ENCODE data around the gene LGI1. TPM values are rescaled to one million over a fixed set of nuclear protein-coding genes. Genes with fewer than 3 reads are reported as not detected.

Gene LGI1
- total RNA-seq, 1 donor from 2014 or later: 0.26 TPM

DNA sequence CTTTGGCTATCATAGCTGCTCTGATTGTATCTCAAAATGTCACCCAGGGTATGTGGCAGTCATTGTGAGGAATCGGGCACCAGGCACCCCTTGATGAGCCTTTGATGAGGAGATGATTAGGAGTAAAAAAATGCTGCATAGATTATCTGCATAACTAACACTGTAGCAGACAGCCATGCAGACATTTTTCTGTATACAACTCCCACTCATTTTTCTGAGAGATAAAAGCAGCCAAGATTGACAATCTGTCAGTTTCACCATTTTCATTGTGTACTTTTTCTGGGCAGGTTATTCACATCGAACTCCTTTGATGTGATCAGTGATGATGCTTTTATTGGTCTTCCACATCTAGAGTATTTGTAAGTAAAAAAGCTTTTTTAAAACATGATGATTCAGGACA is 19.4 kb downstream of the LGI1 start:
- no peak overlapping the region for H3K27ac Mint-ChIP-seq (ENCODE audit: unreplicated experiment)
- H3K4me3 Mint-ChIP-seq (ENCODE audit: unreplicated experiment): no peak overlapping the region
- H3K27me3 Mint-ChIP-seq (ENCODE audit: unreplicated experiment): no peaks in the 10 kb centered on the region
- H3K4me1 Mint-ChIP-seq (ENCODE audit: unreplicated experiment): no peaks in the 10 kb centered on the region
- H3K36me3 Mint-ChIP-seq (ENCODE audit: low read depth, unreplicated experiment): no peaks in the 10 kb centered on the region
- H3K9me3 Mint-ChIP-seq (ENCODE audit: unreplicated experiment): no peaks in the 10 kb centered on the region
- TF ChIP-seq, protein P1, sequence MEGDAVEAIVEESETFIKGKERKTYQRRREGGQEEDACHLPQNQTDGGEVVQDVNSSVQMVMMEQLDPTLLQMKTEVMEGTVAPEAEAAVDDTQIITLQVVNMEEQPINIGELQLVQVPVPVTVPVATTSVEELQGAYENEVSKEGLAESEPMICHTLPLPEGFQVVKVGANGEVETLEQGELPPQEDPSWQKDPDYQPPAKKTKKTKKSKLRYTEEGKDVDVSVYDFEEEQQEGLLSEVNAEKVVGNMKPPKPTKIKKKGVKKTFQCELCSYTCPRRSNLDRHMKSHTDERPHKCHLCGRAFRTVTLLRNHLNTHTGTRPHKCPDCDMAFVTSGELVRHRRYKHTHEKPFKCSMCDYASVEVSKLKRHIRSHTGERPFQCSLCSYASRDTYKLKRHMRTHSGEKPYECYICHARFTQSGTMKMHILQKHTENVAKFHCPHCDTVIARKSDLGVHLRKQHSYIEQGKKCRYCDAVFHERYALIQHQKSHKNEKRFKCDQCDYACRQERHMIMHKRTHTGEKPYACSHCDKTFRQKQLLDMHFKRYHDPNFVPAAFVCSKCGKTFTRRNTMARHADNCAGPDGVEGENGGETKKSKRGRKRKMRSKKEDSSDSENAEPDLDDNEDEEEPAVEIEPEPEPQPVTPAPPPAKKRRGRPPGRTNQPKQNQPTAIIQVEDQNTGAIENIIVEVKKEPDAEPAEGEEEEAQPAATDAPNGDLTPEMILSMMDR (IDR thresholded peaks at IDR 0.05; ENCODE audit: unreplicated experiment): no peak
- DNase-seq (ENCODE audit: low spot score): no peak

DNA sequence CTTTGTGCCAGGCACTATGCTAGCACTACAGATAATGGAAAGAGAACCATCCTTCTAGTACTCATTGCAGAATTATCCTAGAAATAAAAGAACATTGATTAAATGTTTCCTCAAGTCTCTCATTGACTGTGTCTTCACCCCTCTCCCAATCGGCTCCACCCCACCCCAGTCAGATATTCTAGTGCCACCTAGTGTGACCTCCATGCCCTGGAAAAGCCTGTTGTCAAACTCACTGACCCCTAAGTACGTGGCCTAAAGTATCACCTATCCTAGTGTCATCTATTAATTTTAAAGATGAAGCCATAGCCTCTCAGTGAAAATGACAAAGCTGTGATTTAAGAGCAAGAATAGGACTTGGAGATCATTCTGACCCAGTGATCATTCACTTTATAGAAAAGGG is 26.3 kb downstream of the LGI1 start:
- Mint-ChIP-seq H3K4me3 (ENCODE audit: unreplicated experiment) (no peak overlapping the region), H3K9me3 (ENCODE audit: unreplicated experiment) (no peaks in the 10 kb centered on the region), H3K4me1 (ENCODE audit: unreplicated experiment) (peaks cover 3% of the 10 kb centered on the region), H3K36me3 (ENCODE audit: low read depth, unreplicated experiment) (no peaks in the 10 kb centered on the region), H3K27me3 (ENCODE audit: unreplicated experiment) (no peaks in the 10 kb centered on the region), H3K27ac (ENCODE audit: unreplicated experiment) (no peak overlapping the region)
- no peak for DNase-seq (ENCODE audit: low spot score)
- TF ChIP-seq, protein P1 (IDR thresholded peaks at IDR 0.05; ENCODE audit: unreplicated experiment): no peak

DNA sequence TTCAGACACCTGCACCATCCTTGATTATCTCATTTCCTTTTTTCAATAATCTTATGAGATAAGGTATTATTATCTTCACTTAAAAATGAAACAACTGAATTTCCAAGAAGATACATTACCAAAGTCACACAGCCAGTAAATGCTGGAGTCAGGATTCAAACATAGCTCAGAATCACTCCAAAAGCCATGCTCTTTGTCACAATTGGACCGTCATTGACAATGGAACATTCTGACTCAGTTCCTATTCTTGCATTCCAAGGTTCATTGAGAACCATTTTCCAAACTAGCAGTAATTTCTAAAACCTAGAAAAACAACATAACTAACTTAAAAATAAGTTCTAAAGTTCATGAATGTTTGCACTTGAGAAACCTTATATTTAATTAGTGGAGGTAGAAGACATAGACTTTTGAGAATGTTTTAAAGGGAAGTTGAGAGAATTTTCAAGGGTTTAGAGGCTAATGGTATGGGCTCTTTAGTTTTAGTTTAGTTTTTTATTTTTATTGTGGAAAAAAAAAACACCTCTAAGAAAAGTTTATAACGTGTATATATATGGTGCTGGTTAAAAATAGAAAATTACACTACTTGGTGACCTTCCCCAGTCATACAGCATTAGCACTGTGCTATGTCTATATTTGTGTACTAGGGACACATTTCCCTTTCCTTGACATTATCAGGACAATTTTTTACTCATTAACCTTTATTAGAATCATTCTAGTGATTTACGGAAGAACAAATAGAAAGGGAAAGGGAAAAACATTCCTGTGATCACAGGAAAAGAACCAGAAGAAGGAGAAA is 30.9 kb downstream of the LGI1 start:
- peaks cover 31% of the 10 kb centered on the region for H3K4me1 Mint-ChIP-seq (ENCODE audit: unreplicated experiment)
- DNase-seq (ENCODE audit: low spot score): no peak
- H3K4me3 Mint-ChIP-seq (ENCODE audit: unreplicated experiment): no peak overlapping the region
- TF ChIP-seq, protein P1 (IDR thresholded peaks at IDR 0.05; ENCODE audit: unreplicated experiment): no peak
- H3K27me3 Mint-ChIP-seq (ENCODE audit: unreplicated experiment): no peaks in the 10 kb centered on the region
- H3K9me3 Mint-ChIP-seq (ENCODE audit: unreplicated experiment): no peaks in the 10 kb centered on the region
- no peaks in the 10 kb centered on the region for H3K36me3 Mint-ChIP-seq (ENCODE audit: low read depth, unreplicated experiment)
- peak overlapping the region; percentile 57 for H3K27ac Mint-ChIP-seq (ENCODE audit: unreplicated experiment)

DNA sequence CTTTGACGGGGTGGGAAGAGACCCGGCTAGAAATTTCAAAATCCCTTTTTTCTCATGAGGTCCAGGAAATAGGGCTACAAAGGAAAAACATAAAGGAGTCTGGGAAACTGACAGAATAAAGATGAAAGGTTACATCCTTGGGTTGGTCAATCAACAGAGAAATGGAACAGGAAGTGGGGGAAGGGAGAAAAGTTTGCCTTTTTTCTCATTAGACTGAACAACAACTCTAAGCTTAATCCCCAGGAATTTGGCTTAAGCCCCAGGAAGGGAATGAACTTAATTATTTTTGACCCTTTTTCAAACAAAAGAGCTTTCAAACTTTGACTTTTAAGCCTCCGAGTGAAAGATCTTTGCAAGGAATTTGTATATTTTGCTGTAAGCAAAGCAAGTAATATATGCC is 32.7 kb downstream of the LGI1 start:
- DNase-seq (ENCODE audit: low spot score): no peak
- TF ChIP-seq, protein P1 (IDR thresholded peaks at IDR 0.05; ENCODE audit: unreplicated experiment): no peak
- peak overlapping the region; percentile 91 for H3K27ac Mint-ChIP-seq (ENCODE audit: unreplicated experiment)

DNA sequence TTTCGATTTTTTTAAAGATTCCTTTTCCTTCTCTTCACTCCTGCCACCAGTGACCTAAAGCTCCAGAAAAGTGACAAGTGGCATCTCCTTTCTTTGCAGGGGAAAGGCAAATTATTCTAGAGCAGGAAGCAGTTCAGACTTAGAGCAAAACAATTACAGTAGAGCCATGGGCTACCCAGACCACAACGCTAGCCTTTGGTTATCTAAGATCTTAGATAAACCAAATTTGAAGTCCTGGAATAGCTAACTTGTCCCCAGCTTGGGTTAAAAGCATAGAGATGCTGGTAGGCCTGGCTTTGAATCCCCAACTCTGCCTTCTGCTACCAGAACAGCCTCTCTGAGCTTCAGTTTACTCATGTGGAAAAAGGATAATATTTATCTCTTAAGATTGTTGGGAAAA is 38.4 kb downstream of the LGI1 start:
- Mint-ChIP-seq H3K9me3 (ENCODE audit: unreplicated experiment) (no peaks in the 10 kb centered on the region), H3K4me3 (ENCODE audit: unreplicated experiment) (no peak overlapping the region), H3K27me3 (ENCODE audit: unreplicated experiment) (no peaks in the 10 kb centered on the region), H3K36me3 (ENCODE audit: low read depth, unreplicated experiment) (no peaks in the 10 kb centered on the region), H3K4me1 (ENCODE audit: unreplicated experiment) (peaks cover 11% of the 10 kb centered on the region), H3K27ac (ENCODE audit: unreplicated experiment) (no peak overlapping the region)
- TF ChIP-seq, protein P1 (IDR thresholded peaks at IDR 0.05; ENCODE audit: unreplicated experiment): no peak
- DNase-seq (ENCODE audit: low spot score): no peak

More for the DNA sequence above, 32.7 kb downstream of the LGI1 start:
- Mint-ChIP-seq H3K36me3 (ENCODE audit: low read depth, unreplicated experiment) (no peaks in the 10 kb centered on the region), H3K4me1 (ENCODE audit: unreplicated experiment) (peaks cover 31% of the 10 kb centered on the region), H3K9me3 (ENCODE audit: unreplicated experiment) (no peaks in the 10 kb centered on the region), H3K4me3 (ENCODE audit: unreplicated experiment) (no peak overlapping the region), H3K27me3 (ENCODE audit: unreplicated experiment) (no peaks in the 10 kb centered on the region)
